HG02571 (cell line): Measurements from ENCODE around the gene UVRAG.
"Not testable (repeated sequence)": the region's sequence is repeated elsewhere in the genome, so short reads cannot be mapped to it uniquely, and the experiment has no call there.

Source experiments
- ATAC-seq: cut with Tn5 transposase; IDR thresholded peaks from one replicate; pipeline ENCODE4 v1.9.1; 2021; ENCODE audit warnings: mild to moderate bottlenecking, moderate library complexity; ENCODE audit not compliant: unreplicated experiment

Gene UVRAG

GRCh38 chr11:75910426-75911145, 95.6 kb downstream of the UVRAG start:
- no peak for ATAC-seq

- ATAC-seq: no peak
These were observed 96.4 kb downstream of the UVRAG start for GRCh38 chr11:75911459-75911858.

GRCh38 chr11:75913984-75914383, 99.0 kb downstream of the UVRAG start:
- ATAC-seq: no peak

- ATAC-seq: no peak
These were observed 101.9 kb downstream of the UVRAG start for GRCh38 chr11:75916882-75917281.

GRCh38 chr11:75918331-75918730, 103.3 kb downstream of the UVRAG start:
- no peak for ATAC-seq

GRCh38 chr11:75919525-75919924, 104.5 kb downstream of the UVRAG start:
- ATAC-seq: no peak

- ATAC-seq: no peak
These were observed 105.8 kb downstream of the UVRAG start for GRCh38 chr11:75920848-75921247.

- ATAC-seq: no peak
These were observed 106.8 kb downstream of the UVRAG start for GRCh38 chr11:75921808-75922207.

GRCh38 chr11:75924966-75925784, 110.2 kb downstream of the UVRAG start:
- ATAC-seq: no peak

GRCh38 chr11:75925785-75926164, 110.8 kb downstream of the UVRAG start:
- no peak for ATAC-seq

GRCh38 chr11:75929706-75930105, 114.7 kb downstream of the UVRAG start:
- no peak for ATAC-seq

GRCh38 chr11:75930534-75930933, 115.5 kb downstream of the UVRAG start:
- no peak for ATAC-seq

- no peak for ATAC-seq
These were observed 116.1 kb downstream of the UVRAG start for GRCh38 chr11:75931124-75931523.

GRCh38 chr11:75933736-75934135, 118.7 kb downstream of the UVRAG start:
- ATAC-seq: not testable (repeated sequence)

GRCh38 chr11:75934851-75935250, 119.8 kb downstream of the UVRAG start:
- no peak for ATAC-seq

- ATAC-seq: no peak
These were observed 123.5 kb downstream of the UVRAG start for GRCh38 chr11:75938543-75938942.

- no peak for ATAC-seq
These were observed 124.5 kb downstream of the UVRAG start for GRCh38 chr11:75939516-75939915.

- ATAC-seq: no peak
These were observed 125.0 kb downstream of the UVRAG start for GRCh38 chr11:75939992-75940391.

GRCh38 chr11:75940911-75941310, 125.9 kb downstream of the UVRAG start:
- ATAC-seq: no peak

- no peak for ATAC-seq
These were observed 129.5 kb downstream of the UVRAG start for GRCh38 chr11:75944515-75944914.

GRCh38 chr11:75945446-75945845, 130.4 kb downstream of the UVRAG start:
- no peak for ATAC-seq

- ATAC-seq: no peak
These were observed 130.9 kb downstream of the UVRAG start for GRCh38 chr11:75945947-75946346.
